ENCODE data around the gene RABAC1.

- TF ChIP-seq CTCF (conservative IDR thresholded peaks at IDR 0.05; ENCODE audit: low read depth, low read length) = no peak
- no peak for TF ChIP-seq EZH2 (IDR thresholded peaks at IDR 0.05; ENCODE audit: borderline replicate concordance, low read depth, low read length, poor library complexity, severe bottlenecking)
Observed at GRCh38 chr19:41921577-41922576, 37.2 kb downstream of the RABAC1 start.
